Gastroesophageal sphincter (tissue), 4 donors: Measurements from ENCODE around the gene RTKN2. TPM values are rescaled to one million over a fixed set of nuclear protein-coding genes. Genes with fewer than 3 reads are reported as not detected.

Source experiments
- ATAC-seq: fragments of 150-250 bp; one replicate; pipeline ENCODE4 v1.9.1; 2016; ENCODE audit warnings: mild to moderate bottlenecking, moderate library complexity
- H3K27ac ChIP-seq, 4 donors: fragments of 200-600 bp; sonication (generic) in 3 of 4; 1 replicate in 3 of 4; 2 replicates in 1 of 4; pipeline ENCODE4 v1.5.1; 2016 to 2019
- H3K27me3 ChIP-seq: fragments of 200-600 bp; sonication (generic); one replicate; pipeline ENCODE4 v1.5.1; 2019
- H3K36me3 ChIP-seq, 2 donors: fragments of 200-600 bp; sonication (generic); one replicate each; pipeline ENCODE4 v1.5.1; 2019; ENCODE audit warnings: control low read depth in 1 of 2
- H3K4me1 ChIP-seq, 3 donors: fragments of 200-600 bp; sonication (generic); 1 replicate in 2 of 3; 2 replicates in 1 of 3; pipeline ENCODE4 v1.5.1; 2016 to 2019; ENCODE audit warnings: control low read depth in 2 of 3
- H3K4me3 ChIP-seq, 2 donors: fragments of 200-600 bp; sonication (generic); one replicate each; pipeline ENCODE4 v1.5.1; 2019; ENCODE audit warnings: mild to moderate bottlenecking in 1 of 2, moderate library complexity in 1 of 2
- H3K9me3 ChIP-seq, 3 donors: fragments of 200-600 bp; sonication (generic); one replicate each; pipeline ENCODE4 v1.5.1; 2017 to 2019; ENCODE audit warnings: control low read depth in 2 of 3
- CTCF ChIP-seq, 4 experiments: fragments of 200-600 bp in 2 of 4; fragments of 450-650 bp in 2 of 4; sonication (generic) in 1 of 4; IDR thresholded peaks; one replicate each; pipeline ENCODE4 v1.5.1; 2017 to 2019; ENCODE audit warnings: antibody characterized with exemption in 4 of 4, mild to moderate bottlenecking in 2 of 4, moderate library complexity in 2 of 4
- EP300 ChIP-seq: sonication (generic); formaldehyde crosslinking; IDR thresholded peaks from one replicate; pipeline ENCODE4 v1.6.1; 2017; ENCODE audit warnings: antibody characterized with exemption, mild to moderate bottlenecking
- POLR2A ChIP-seq, 2 donors: fragments of 450-650 bp; IDR thresholded peaks; one replicate each; pipeline ENCODE4 v1.6.1; 2017; ENCODE audit warnings: antibody characterized with exemption in 2 of 2, mild to moderate bottlenecking in 2 of 2, moderate library complexity in 1 of 2
- POLR2AphosphoS5 ChIP-seq: sonication (generic); formaldehyde crosslinking; IDR thresholded peaks from one replicate; pipeline ENCODE4 v1.6.1; 2017; ENCODE audit warnings: antibody characterized with exemption
- WGBS, 2 donors: methylation state at CpG; one replicate each; pipeline ENCODE4 v1.1.5; 2018; ENCODE audit warnings: low coverage in 1 of 2; 5-methylcytosine and 5-hydroxymethylcytosine counted together
- total RNA-seq, 4 donors: library from RNA; depleted of rRNA; stranded (reverse); fragments of >200 nt; gene quantifications; one replicate each; pipeline ENCODE4 v1.1.0, GENCODE V29; 2016

RTKN2 gene
- total RNA-seq, 4 donors from 2014 or later: not detected

GRCh38 chr10:62153191-62153590 lies 115.5 kb downstream of the RTKN2 start:
- WGBS, 2 donors: 83 to 100% methylated on average over 1 of the region's 1 CpG
- TF ChIP-seq CTCF (IDR thresholded peaks at IDR 0.05) (no peak), POLR2AphosphoS5 (peak; percentile 8)
- no peaks in the 10 kb centered on the region for H3K9me3 ChIP-seq
- no peak overlapping the region for H3K27ac ChIP-seq
- H3K36me3 ChIP-seq: no peaks in the 10 kb centered on the region
- H3K4me3 ChIP-seq: no peak overlapping the region
- H3K27me3 ChIP-seq: no peaks in the 10 kb centered on the region
- no peaks in the 10 kb centered on the region for H3K4me1 ChIP-seq
- ATAC-seq: no peak

- Histone ChIP-seq H3K9me3 (no peaks in the 10 kb centered on the region), H3K4me3 (no peak overlapping the region), H3K36me3 (no peaks in the 10 kb centered on the region), H3K27ac (no peak overlapping the region), H3K4me1 (no peaks in the 10 kb centered on the region), H3K27me3 (no peaks in the 10 kb centered on the region)
- no peak for ATAC-seq
- TF ChIP-seq POLR2A (IDR thresholded peaks at IDR 0.05) (no peak), POLR2AphosphoS5 (no peak), EP300 (no peak), CTCF (IDR thresholded peaks at IDR 0.05) (no peak)
These were observed 119.0 kb downstream of the RTKN2 start for GRCh38 chr10:62149621-62150020.

- H3K9me3 ChIP-seq: peaks cover 0 to 1% (median 0%) of the 10 kb centered on the region in 3 donors
- no peaks in the 10 kb centered on the region for H3K27me3 ChIP-seq
- H3K36me3 ChIP-seq: no peaks in the 10 kb centered on the region
- no peak for ATAC-seq
- H3K4me3 ChIP-seq: no peak overlapping the region
- H3K4me1 ChIP-seq: no peaks in the 10 kb centered on the region
- 50 to 100% methylated on average over 1 to 2 of the region's 3 CpGs for WGBS, 2 donors
- TF ChIP-seq CTCF (IDR thresholded peaks at IDR 0.05) (no peak), POLR2AphosphoS5 (no peak), EP300 (no peak), POLR2A (IDR thresholded peaks at IDR 0.05) (no peak)
- no peak overlapping the region for H3K27ac ChIP-seq
These were observed 120.5 kb downstream of the RTKN2 start for GRCh38 chr10:62148155-62148554.

GRCh38 chr10:62147425-62147824 lies 121.2 kb downstream of the RTKN2 start:
- H3K9me3 ChIP-seq: peaks cover 0 to 5% (median 0%) of the 10 kb centered on the region in 3 donors
- H3K36me3 ChIP-seq: no peaks in the 10 kb centered on the region
- TF ChIP-seq EP300 (no peak), POLR2AphosphoS5 (no peak), CTCF (IDR thresholded peaks at IDR 0.05) (no peak), POLR2A (IDR thresholded peaks at IDR 0.05) (no peak)
- ATAC-seq: no peak
- 84 to 100% methylated on average over 2 to 3 of the region's 4 CpGs for WGBS, 2 donors
- no peaks in the 10 kb centered on the region for H3K27me3 ChIP-seq
- H3K4me1 ChIP-seq: no peaks in the 10 kb centered on the region
- H3K27ac ChIP-seq: no peak overlapping the region
- H3K4me3 ChIP-seq: no peak overlapping the region

GRCh38 chr10:62136931-62137330 lies 131.7 kb downstream of the RTKN2 start:
- Histone ChIP-seq H3K27ac (no peak overlapping the region), H3K36me3 (no peaks in the 10 kb centered on the region), H3K27me3 (no peaks in the 10 kb centered on the region), H3K9me3 (no peaks in the 10 kb centered on the region), H3K4me1 (no peaks in the 10 kb centered on the region), H3K4me3 (no peak overlapping the region)
- TF ChIP-seq EP300: no peak
- TF ChIP-seq POLR2AphosphoS5: no peak
- no peak for TF ChIP-seq POLR2A (IDR thresholded peaks at IDR 0.05)
- TF ChIP-seq CTCF (IDR thresholded peaks at IDR 0.05): no peak
- no peak for ATAC-seq
- WGBS, 2 donors: 63 to 75% methylated on average over 3 of the region's 3 CpGs
